Loucy (cell line): ENCODE measurements around the gene PODN.

Experiments
- CTCF ChIP-seq: fragments of 200-600 bp; sonication (generic); conservative IDR thresholded peaks from 2 replicates; pipeline ENCODE4 v1.5.1; 2014; ENCODE audit warnings: mild to moderate bottlenecking, antibody characterized with exemption, low read length
- EZH2phosphoT487 ChIP-seq: fragments of 200-600 bp; IDR thresholded peaks from 2 replicates; pipeline ENCODE4 v1.6.1; 2018; ENCODE audit warnings: antibody characterized with exemption, mild to moderate bottlenecking, moderate library complexity, borderline replicate concordance

DNA sequence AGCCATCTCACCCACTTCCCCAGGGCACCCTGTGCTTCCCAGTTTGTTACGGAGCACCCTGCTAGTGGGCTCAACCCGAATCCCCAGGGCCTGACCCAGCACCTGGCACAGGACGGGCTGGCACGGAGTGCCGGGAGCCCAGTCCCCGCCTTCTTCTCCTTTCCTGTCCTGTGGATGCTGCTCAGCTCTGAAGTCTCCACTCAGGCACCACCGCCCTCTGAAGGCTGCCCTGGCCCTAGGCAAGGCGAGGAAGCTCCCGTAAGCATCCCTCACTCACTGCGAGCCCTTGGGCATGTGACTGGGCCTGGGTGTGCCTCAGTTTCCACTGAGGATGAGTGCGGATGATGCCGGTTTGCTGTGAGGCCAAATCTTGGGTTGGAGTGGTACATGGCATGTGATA, 58.6 kb downstream of the PODN start:
- no peak for TF ChIP-seq CTCF
- no peak for TF ChIP-seq EZH2phosphoT487
